Keratinocyte (primary cell): ENCODE measurements around the gene CD40. TPM values are rescaled to one million over a fixed set of nuclear protein-coding genes. Genes with fewer than 3 reads are reported as not detected.

Source experiments
- DNase-seq: peaks from one replicate; pipeline ENCODE4 v3.0.0-alpha.2; 2011; ENCODE audit warnings: low read depth, missing footprints, low spot score
- FAIRE-seq: peaks from 2 replicates; lab custom pipeline; 2011; peaks lifted over from hg19 to GRCh38; lab: Jason Lieb, UNC
- H2AFZ ChIP-seq: 2 replicates; pipeline ENCODE4 v1.6.0; 2012; ENCODE audit warnings: low read length, control low read depth, inconsistent platforms; ENCODE audit not compliant: control insufficient read depth
- H3K27ac ChIP-seq: 2 replicates; pipeline ENCODE4 v1.5.1; 2011; ENCODE audit warnings: low read length; ENCODE audit not compliant: control insufficient read depth, insufficient read depth
- H3K27me3 ChIP-seq: 3 replicates; pipeline ENCODE4 v1.6.0; 2011; ENCODE audit warnings: low read length; ENCODE audit not compliant: control insufficient read depth, insufficient read depth; ENCODE audit errors: extremely low read depth
- H3K36me3 ChIP-seq, 2 experiments: 2 replicates in 1 of 2; 3 replicates in 1 of 2; pipeline ENCODE4 v1.5.1; 2011; ENCODE audit warnings: low read length in 2 of 2, mild to moderate bottlenecking in 1 of 2; ENCODE audit not compliant: control insufficient read depth in 2 of 2, insufficient read depth in 2 of 2; ENCODE audit errors: extremely low read depth in 1 of 2
- H3K4me1 ChIP-seq: 3 replicates; pipeline ENCODE4 v1.5.1; 2011; ENCODE audit warnings: low read length; ENCODE audit not compliant: control insufficient read depth, insufficient read depth; ENCODE audit errors: extremely low read depth
- H3K4me2 ChIP-seq: 3 replicates; pipeline ENCODE4 v1.6.0; 2011; ENCODE audit warnings: low read depth, low read length; ENCODE audit not compliant: control insufficient read depth, insufficient read depth; ENCODE audit errors: extremely low read depth
- H3K4me3 ChIP-seq, 3 experiments: fragments of 200-600 bp in 1 of 3; sonication (generic) in 1 of 3; 2 replicates in 2 of 3; 3 replicates in 1 of 3; pipeline ENCODE4 v1.5.1; 2011 to 2016; ENCODE audit warnings: low read length in 3 of 3, mild to moderate bottlenecking in 3 of 3, control low read depth in 2 of 3, inconsistent platforms in 1 of 3, low read depth in 1 of 3, mixed read lengths in 1 of 3, mixed run types in 1 of 3, moderate library complexity in 1 of 3; ENCODE audit not compliant: control insufficient read depth in 2 of 3, insufficient read depth in 2 of 3; ENCODE audit errors: extremely low read depth in 1 of 3
- H3K79me2 ChIP-seq: 2 replicates; pipeline ENCODE4 v1.6.0; 2012; ENCODE audit warnings: low read length; ENCODE audit not compliant: control insufficient read depth, insufficient read depth
- H3K9ac ChIP-seq: 3 replicates; pipeline ENCODE4 v1.6.0; 2011; ENCODE audit warnings: low read length; ENCODE audit not compliant: control insufficient read depth, insufficient read depth; ENCODE audit errors: extremely low read depth
- H3K9me1 ChIP-seq: 3 replicates; pipeline ENCODE4 v1.6.0; 2011; ENCODE audit warnings: low read length; ENCODE audit not compliant: control insufficient read depth, insufficient read depth; ENCODE audit errors: extremely low read depth
- H3K9me3 ChIP-seq: 2 replicates; pipeline ENCODE4 v1.5.1; 2012; ENCODE audit warnings: low read depth, low read length; ENCODE audit not compliant: control insufficient read depth
- H4K20me1 ChIP-seq: 3 replicates; pipeline ENCODE4 v1.6.0; 2011; ENCODE audit warnings: low read length; ENCODE audit not compliant: control insufficient read depth, insufficient read depth; ENCODE audit errors: extremely low read depth
- EZH2 ChIP-seq: IDR thresholded peaks from one replicate; pipeline ENCODE4 v1.6.1; 2012; ENCODE audit warnings: inconsistent platforms, mild to moderate bottlenecking, low read length, moderate library complexity
- dilution Hi-C: fragments of 300-500 bp; cut with MboI; formaldehyde crosslinking; loops from one replicate; pipeline ENCODE4 v1.7.0; 2020; ENCODE audit warnings: low sequenced_read_pairs; ENCODE audit not compliant: extremely low pct_ligation_motif_present
- polyA plus RNA-seq, 5 experiments: library from polyadenylated mRNA; depleted of rRNA in 3 of 5; stranded (reverse) in 3 of 5; stranded (forward) in 1 of 5; unstranded in 1 of 5; fragments of >200 nt; gene quantifications; 1 replicate in 1 of 5; 2 replicates in 3 of 5; 3 replicates in 1 of 5; pipeline versions ENCODE4 v1.2.1 to v1.2.3, GENCODE V29; 2011 to 2012; ENCODE audit warnings: missing spikeins in 2 of 5, low read depth in 1 of 5, low replicate concordance in 1 of 5
- TF ChIP-seq, protein P1 (sequence below), 3 experiments: IDR thresholded peaks in 1 of 3; conservative IDR thresholded peaks in 1 of 3; optimal IDR thresholded peaks in 1 of 3; 2 replicates in 2 of 3; 3 replicates in 1 of 3; pipeline versions ENCODE3 to v1.5.1; 2011; ENCODE audit warnings: low read length in 3 of 3, mild to moderate bottlenecking in 3 of 3, moderate library complexity in 2 of 3, control low read depth in 1 of 3, inconsistent platforms in 1 of 3; ENCODE audit not compliant: insufficient read depth in 2 of 3; ENCODE audit errors: extremely low read depth in 1 of 3

The CD40 gene
- polyA plus RNA-seq, 1 donor (not counting 4 experiments of a cell fraction or from before 2014, with no cell fraction given) = 13.4 TPM

DNA sequence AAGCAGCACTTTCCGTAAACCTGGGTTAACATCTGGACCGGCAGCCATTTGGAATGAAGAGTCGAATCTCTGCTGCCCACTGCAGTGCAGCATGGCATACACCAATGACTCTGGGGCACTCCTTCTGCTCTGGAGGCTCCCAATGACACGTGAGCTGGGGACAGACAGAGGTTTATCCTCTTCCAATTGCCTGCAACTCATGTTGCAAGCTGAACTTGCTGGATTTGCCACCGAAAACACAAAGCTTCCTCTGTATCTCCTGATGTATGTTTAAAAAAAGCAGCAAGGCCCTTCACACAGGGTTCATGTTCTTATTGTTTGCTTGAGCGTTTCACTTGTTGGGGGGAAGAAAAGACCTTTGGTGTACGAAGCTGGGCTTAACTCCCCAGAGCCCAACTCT, 39.2 kb upstream of the CD40 start:
- dilution Hi-C loops = no loop called here
- no peak overlapping the region for H3K4me3 ChIP-seq
- no peak overlapping the region for H3K4me2 ChIP-seq
- peaks cover 5 to 13% of the 10 kb centered on the region in 2 experiments for H3K36me3 ChIP-seq
- no peak overlapping the region for H3K9ac ChIP-seq
- no peak overlapping the region for H2AFZ ChIP-seq
- H3K9me3 ChIP-seq = no peaks in the 10 kb centered on the region
- no peak for DNase-seq
- H3K27ac ChIP-seq = no peak overlapping the region
- TF ChIP-seq, protein P1, sequence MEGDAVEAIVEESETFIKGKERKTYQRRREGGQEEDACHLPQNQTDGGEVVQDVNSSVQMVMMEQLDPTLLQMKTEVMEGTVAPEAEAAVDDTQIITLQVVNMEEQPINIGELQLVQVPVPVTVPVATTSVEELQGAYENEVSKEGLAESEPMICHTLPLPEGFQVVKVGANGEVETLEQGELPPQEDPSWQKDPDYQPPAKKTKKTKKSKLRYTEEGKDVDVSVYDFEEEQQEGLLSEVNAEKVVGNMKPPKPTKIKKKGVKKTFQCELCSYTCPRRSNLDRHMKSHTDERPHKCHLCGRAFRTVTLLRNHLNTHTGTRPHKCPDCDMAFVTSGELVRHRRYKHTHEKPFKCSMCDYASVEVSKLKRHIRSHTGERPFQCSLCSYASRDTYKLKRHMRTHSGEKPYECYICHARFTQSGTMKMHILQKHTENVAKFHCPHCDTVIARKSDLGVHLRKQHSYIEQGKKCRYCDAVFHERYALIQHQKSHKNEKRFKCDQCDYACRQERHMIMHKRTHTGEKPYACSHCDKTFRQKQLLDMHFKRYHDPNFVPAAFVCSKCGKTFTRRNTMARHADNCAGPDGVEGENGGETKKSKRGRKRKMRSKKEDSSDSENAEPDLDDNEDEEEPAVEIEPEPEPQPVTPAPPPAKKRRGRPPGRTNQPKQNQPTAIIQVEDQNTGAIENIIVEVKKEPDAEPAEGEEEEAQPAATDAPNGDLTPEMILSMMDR (optimal IDR thresholded peaks at IDR 0.05 in 1 of 3, IDR thresholded peaks at IDR 0.05 in 1 of 3, conservative IDR thresholded peaks at IDR 0.05 in 1 of 3; ENCODE audit: extremely low read depth in 1 of 3, insufficient read depth in 2 of 3, low read length in 3 of 3) = no peak
- TF ChIP-seq EZH2 = no peak
- H3K9me1 ChIP-seq = no peaks in the 10 kb centered on the region
- peaks cover 3% of the 10 kb centered on the region for H3K4me1 ChIP-seq
- FAIRE-seq = no peak
- no peaks in the 10 kb centered on the region for H3K27me3 ChIP-seq
- H3K79me2 ChIP-seq = peaks cover 51% of the 10 kb centered on the region
- H4K20me1 ChIP-seq = peaks cover 4% of the 10 kb centered on the region

DNA sequence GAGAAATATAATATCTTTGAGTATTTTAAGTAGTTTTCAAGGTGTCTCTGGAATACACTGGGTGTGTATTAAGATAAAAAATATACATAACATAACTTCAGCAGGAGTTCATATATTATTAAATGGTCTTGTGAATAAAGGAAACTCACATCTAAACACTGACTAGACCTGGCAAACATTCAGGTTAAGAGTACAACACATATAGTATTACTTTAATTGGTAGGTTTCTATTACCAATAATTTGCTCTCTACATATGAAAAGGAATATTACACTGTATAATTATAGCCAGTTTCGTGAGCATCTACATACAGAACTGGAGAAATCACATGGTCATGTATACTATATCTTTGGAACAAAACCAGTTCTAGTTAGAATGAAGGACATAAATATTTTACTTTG, 37.0 kb upstream of the CD40 start:
- Histone ChIP-seq H3K4me2 (no peak overlapping the region), H4K20me1 (peaks cover 7% of the 10 kb centered on the region), H2AFZ (no peak overlapping the region), H3K36me3 (peaks cover 5 to 13% of the 10 kb centered on the region in 2 experiments), H3K27me3 (no peaks in the 10 kb centered on the region), H3K9me1 (no peaks in the 10 kb centered on the region), H3K9me3 (no peaks in the 10 kb centered on the region), H3K4me3 (no peak overlapping the region), H3K4me1 (peaks cover 4% of the 10 kb centered on the region), H3K79me2 (peaks cover 72% of the 10 kb centered on the region), H3K9ac (no peak overlapping the region), H3K27ac (no peak overlapping the region)
- TF ChIP-seq, protein P1 (optimal IDR thresholded peaks at IDR 0.05 in 1 of 3, IDR thresholded peaks at IDR 0.05 in 1 of 3, conservative IDR thresholded peaks at IDR 0.05 in 1 of 3; ENCODE audit: extremely low read depth in 1 of 3, insufficient read depth in 2 of 3, low read length in 3 of 3) = no peak
- TF ChIP-seq EZH2 = no peak
- FAIRE-seq (no peak), DNase-seq (no peak)
- dilution Hi-C loops = no loop called here
